OCI-LY7 (cell line): ENCODE measurements around the gene ADPGK. TPM values are rescaled to one million over a fixed set of nuclear protein-coding genes. Genes with fewer than 3 reads are reported as not detected.
A peak's percentile ranks its signal among the peaks of the same experiment; 100 is the strongest.

Source experiments
- BruUV-seq: library from RNA; stranded (reverse); fragments of 400-500 nt; replicated peaks from 2 replicates; lab custom pipeline; 2021; lab: Mats Ljungman, UMichigan
- CTCF ChIA-PET: fragments of 300-600 bp; sonication (Branson Sonifier 250); formaldehyde crosslinking; loops from one replicate; lab custom pipeline; 2022; ENCODE audit warnings: antibody characterized with exemption; ENCODE audit not compliant: unreplicated experiment; lab: Charles Lee
- POLR2A ChIA-PET: fragments of 300-600 bp; sonication (Branson Sonifier 250); formaldehyde crosslinking; loops from one replicate; lab custom pipeline; 2022; ENCODE audit warnings: antibody characterized with exemption; lab: Charles Lee
- DNase-seq: peaks from one replicate; pipeline ENCODE4 v3.0.0-alpha.2; 2015; ENCODE audit warnings: low spot score
- H2AFZ ChIP-seq: fragments of 200-600 bp; sonication (generic), shearing (Covaris generic); 2 replicates; pipeline ENCODE4 v1.6.1; 2014; ENCODE audit warnings: mild to moderate bottlenecking, antibody characterized with exemption, low read length, moderate library complexity
- H3K27ac ChIP-seq: fragments of 200-600 bp; sonication (generic); 2 replicates; pipeline ENCODE4 v1.5.1; 2014; ENCODE audit warnings: mixed run types, low read depth, mild to moderate bottlenecking, moderate library complexity, low read length, inconsistent platforms; ENCODE audit not compliant: poor library complexity, severe bottlenecking
- H3K36me3 ChIP-seq: fragments of 200-600 bp; sonication (generic); 2 replicates; pipeline ENCODE4 v1.6.1; 2014; ENCODE audit warnings: mild to moderate bottlenecking, antibody characterized with exemption, low read length, moderate library complexity, mixed read lengths; ENCODE audit not compliant: insufficient read depth
- H3K4me1 ChIP-seq: fragments of 200-600 bp; sonication (generic); 2 replicates; pipeline ENCODE4 v1.5.1; 2014; ENCODE audit warnings: mild to moderate bottlenecking, low read length; ENCODE audit not compliant: insufficient read depth, poor library complexity, severe bottlenecking
- H3K4me2 ChIP-seq: fragments of 200-600 bp; sonication (generic); 2 replicates; pipeline ENCODE4 v1.6.1; 2014; ENCODE audit warnings: mild to moderate bottlenecking, low read length
- H3K4me3 ChIP-seq: fragments of 200-600 bp; sonication (generic); 2 replicates; pipeline ENCODE4 v1.5.1; 2014; ENCODE audit warnings: mild to moderate bottlenecking, low read depth, low read length; ENCODE audit not compliant: poor library complexity, severe bottlenecking
- H3K79me2 ChIP-seq: fragments of 200-600 bp; sonication (generic); 2 replicates; pipeline ENCODE4 v1.6.1; 2016; ENCODE audit warnings: low read depth, mild to moderate bottlenecking, low read length, moderate library complexity, mixed read lengths; ENCODE audit not compliant: insufficient read depth
- H3K9me2 ChIP-seq: fragments of 200-600 bp; sonication (generic); 2 replicates; pipeline ENCODE4 v1.6.1; 2016; ENCODE audit warnings: mild to moderate bottlenecking, low read length, mixed read lengths; ENCODE audit not compliant: insufficient read depth
- H3K9me3 ChIP-seq: fragments of 200-600 bp; sonication (generic); 2 replicates; pipeline ENCODE4 v1.6.1; 2014; ENCODE audit warnings: mild to moderate bottlenecking, mixed run types, low read length, mixed read lengths
- H4K20me1 ChIP-seq: fragments of 200-600 bp; sonication (generic); 2 replicates; pipeline ENCODE4 v1.6.1; 2014; ENCODE audit warnings: mild to moderate bottlenecking, antibody characterized with exemption, low read length, moderate library complexity, mixed read lengths; ENCODE audit not compliant: insufficient read depth
- EZH2phosphoT487 ChIP-seq: fragments of 200-600 bp; sonication (generic); IDR thresholded peaks from 2 replicates; pipeline ENCODE4 v1.6.1; 2018; ENCODE audit warnings: low read depth, borderline replicate concordance, mild to moderate bottlenecking, mixed run types, antibody characterized with exemption, low read length, moderate library complexity, mixed read lengths
- intact Hi-C: fragments of 100-400 bp; cut with micrococcal nuclease; formaldehyde crosslinking; loops from one replicate; pipeline ENCODE4 v1.10.0; 2022; ENCODE audit not compliant: unreplicated experiment
- total RNA-seq, 2 experiments: library from RNA; depleted of rRNA in 1 of 2; stranded (reverse); fragments of >200 nt in 1 of 2; shearing (Covaris generic) in 1 of 2; gene quantifications; 2 replicates each; pipeline ENCODE4 v1.2.3, GENCODE V29; 2014 to 2022
- TF ChIP-seq, protein P1 (sequence below): fragments of 200-600 bp; sonication (generic); conservative IDR thresholded peaks from 2 replicates; pipeline ENCODE4 v1.5.1; 2014; ENCODE audit warnings: mild to moderate bottlenecking, antibody characterized with exemption, low read length, moderate library complexity, mixed read lengths

Gene ADPGK
- total RNA-seq, 2 experiments from 2014 or later = 74.9 to 86.8 TPM

DNA sequence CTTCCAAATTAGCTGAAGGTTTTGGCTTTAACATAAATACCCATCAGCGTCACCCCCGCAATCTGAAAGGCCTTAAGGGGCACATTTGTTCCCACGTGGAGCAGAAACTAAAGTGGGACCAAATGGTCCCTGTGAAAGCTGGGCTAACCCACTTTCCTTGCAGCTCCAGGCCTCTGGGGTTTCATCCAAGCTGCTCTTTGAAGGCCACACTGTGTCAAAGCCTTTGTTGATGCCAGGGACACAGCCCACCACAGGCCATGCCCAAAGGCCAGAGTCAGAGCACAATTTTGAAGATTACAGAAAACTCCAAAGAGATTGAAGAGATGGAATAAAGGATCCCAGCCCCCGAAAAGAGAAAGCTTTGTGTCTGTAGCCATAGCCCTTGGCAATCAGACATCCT, 2.7 kb upstream of the ADPGK start:
- no peak for TF ChIP-seq EZH2phosphoT487
- TF ChIP-seq, protein P1, sequence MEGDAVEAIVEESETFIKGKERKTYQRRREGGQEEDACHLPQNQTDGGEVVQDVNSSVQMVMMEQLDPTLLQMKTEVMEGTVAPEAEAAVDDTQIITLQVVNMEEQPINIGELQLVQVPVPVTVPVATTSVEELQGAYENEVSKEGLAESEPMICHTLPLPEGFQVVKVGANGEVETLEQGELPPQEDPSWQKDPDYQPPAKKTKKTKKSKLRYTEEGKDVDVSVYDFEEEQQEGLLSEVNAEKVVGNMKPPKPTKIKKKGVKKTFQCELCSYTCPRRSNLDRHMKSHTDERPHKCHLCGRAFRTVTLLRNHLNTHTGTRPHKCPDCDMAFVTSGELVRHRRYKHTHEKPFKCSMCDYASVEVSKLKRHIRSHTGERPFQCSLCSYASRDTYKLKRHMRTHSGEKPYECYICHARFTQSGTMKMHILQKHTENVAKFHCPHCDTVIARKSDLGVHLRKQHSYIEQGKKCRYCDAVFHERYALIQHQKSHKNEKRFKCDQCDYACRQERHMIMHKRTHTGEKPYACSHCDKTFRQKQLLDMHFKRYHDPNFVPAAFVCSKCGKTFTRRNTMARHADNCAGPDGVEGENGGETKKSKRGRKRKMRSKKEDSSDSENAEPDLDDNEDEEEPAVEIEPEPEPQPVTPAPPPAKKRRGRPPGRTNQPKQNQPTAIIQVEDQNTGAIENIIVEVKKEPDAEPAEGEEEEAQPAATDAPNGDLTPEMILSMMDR = no peak

DNA sequence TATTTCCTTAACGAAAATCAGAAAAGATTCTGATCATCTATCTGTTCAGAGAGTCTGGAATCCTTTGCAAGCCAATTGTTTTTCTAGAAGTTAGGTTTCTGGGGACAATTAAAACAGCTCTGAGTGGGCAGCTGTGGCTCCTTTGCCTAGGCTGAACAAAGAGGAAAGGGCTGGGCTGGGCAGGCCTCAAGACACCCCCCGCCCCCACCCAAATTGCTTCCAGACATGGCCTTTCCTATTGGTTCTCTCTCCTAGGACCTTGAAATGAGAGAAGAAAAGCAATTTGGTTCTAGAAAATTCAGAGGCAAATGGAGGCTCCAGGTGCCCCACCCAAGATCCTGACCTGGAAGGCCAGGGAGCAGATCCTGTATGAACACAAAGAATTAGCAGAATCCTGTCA, 2.3 kb upstream of the ADPGK start:
- POLR2A ChIA-PET = no interaction called here
- TF ChIP-seq, protein P1 = no peak
- no peak for TF ChIP-seq EZH2phosphoT487
- H2AFZ ChIP-seq = 0 out of 2 replicates have a peak overlapping the region, but pooled peaks have one; percentile 15
- H3K4me3 ChIP-seq = no peak overlapping the region
- no peak for DNase-seq
- intact Hi-C loops = no loop called here
- no peaks in the 10 kb centered on the region for H3K9me3 ChIP-seq
- H3K4me1 ChIP-seq = peaks cover 20% of the 10 kb centered on the region
- H3K36me3 ChIP-seq = peaks cover 12% of the 10 kb centered on the region
- peaks cover 26% of the 10 kb centered on the region for H3K79me2 ChIP-seq
- BruUV-seq = no TSS peak
- H3K9me2 ChIP-seq = no peaks in the 10 kb centered on the region
- peaks cover 15% of the 10 kb centered on the region for H4K20me1 ChIP-seq
- H3K4me2 ChIP-seq = no peak overlapping the region
- CTCF ChIA-PET = no interaction called here
- H3K27ac ChIP-seq = no peak overlapping the region

More for the DNA sequence above, 2.7 kb upstream of the ADPGK start:
- no peak for DNase-seq
- peaks cover 22% of the 10 kb centered on the region for H3K79me2 ChIP-seq
- no peaks in the 10 kb centered on the region for H3K9me3 ChIP-seq
- peaks cover 8% of the 10 kb centered on the region; the same call in 1 of the 2 replicates for H3K36me3 ChIP-seq
- H3K27ac ChIP-seq = no peak overlapping the region
- H3K9me2 ChIP-seq = no peaks in the 10 kb centered on the region
- BruUV-seq = no TSS peak
- ChIA-PET POLR2A (no interaction called here), CTCF (no interaction called here)
- no peak overlapping the region for H3K4me2 ChIP-seq
- intact Hi-C loops = no loop called here
- H3K4me1 ChIP-seq = peaks cover 16% of the 10 kb centered on the region
- peaks cover 10% of the 10 kb centered on the region for H4K20me1 ChIP-seq
- no peak overlapping the region for H2AFZ ChIP-seq
- H3K4me3 ChIP-seq = no peak overlapping the region

DNA sequence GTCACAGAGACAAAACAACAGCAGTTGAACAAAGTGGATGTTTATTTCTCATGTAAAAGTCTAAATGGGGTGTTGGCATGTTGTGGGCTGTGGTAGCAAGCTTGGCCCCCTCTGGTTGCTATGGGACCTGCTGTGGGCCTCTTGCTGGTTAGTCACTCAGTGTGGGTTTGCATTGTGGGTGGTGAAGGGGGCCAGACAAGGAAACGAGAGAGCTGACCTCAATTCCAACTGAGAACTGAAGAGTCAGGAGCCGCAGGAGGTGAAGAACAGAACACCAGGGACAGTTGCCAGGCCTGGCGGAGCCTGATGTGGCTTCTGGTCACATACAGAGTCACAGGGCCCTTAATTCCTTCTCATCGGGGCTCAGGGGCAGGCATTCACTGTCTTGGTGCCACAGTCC, 1.9 kb upstream of the ADPGK start:
- H3K27ac ChIP-seq = no peak overlapping the region

More for the DNA sequence above, 1.9 kb upstream of the ADPGK start:
- Histone ChIP-seq H3K9me3 (no peaks in the 10 kb centered on the region), H3K4me1 (peaks cover 22% of the 10 kb centered on the region), H3K36me3 (peaks cover 16% of the 10 kb centered on the region), H2AFZ (peak overlapping the region; percentile 15; the same call in 1 of the 2 replicates), H3K79me2 (peaks cover 30% of the 10 kb centered on the region), H3K4me2 (no peak overlapping the region), H3K4me3 (no peak overlapping the region), H4K20me1 (peaks cover 17% of the 10 kb centered on the region), H3K9me2 (no peaks in the 10 kb centered on the region)
- CTCF ChIA-PET = no interaction called here
- no peak for DNase-seq
- intact Hi-C loops = no loop called here
- no peak for TF ChIP-seq EZH2phosphoT487
- TF ChIP-seq, protein P1 = no peak
- POLR2A ChIA-PET = no interaction called here
- no TSS peak for BruUV-seq
